Neural cell (in vitro differentiated cells): ENCODE data around the gene P2RX4. TPM values are rescaled to one million over a fixed set of nuclear protein-coding genes. Genes with fewer than 3 reads are reported as not detected.

ENCODE experiments used
- H2AFZ ChIP-seq: fragments of 200-600, 300-800 bp; sonication (generic), shearing (Covaris generic); 2 replicates; pipeline ENCODE4 v1.6.0; 2014; ENCODE audit warnings: low read depth, mild to moderate bottlenecking, antibody characterized with exemption, low read length, moderate library complexity
- H3F3A ChIP-seq: fragments of 200-600 bp; shearing (Covaris generic); 2 replicates; pipeline ENCODE4 v1.6.1; 2016; ENCODE audit warnings: mild to moderate bottlenecking, moderate library complexity, mixed read lengths, antibody characterized with exemption, low read length; ENCODE audit not compliant: insufficient read depth, poor library complexity, severe bottlenecking
- H3K27ac ChIP-seq: fragments of 200-600, 300-800 bp; sonication (generic), shearing (Covaris generic); 2 replicates; pipeline ENCODE4 v1.5.1; 2014; ENCODE audit warnings: mild to moderate bottlenecking, low read length, moderate library complexity
- H3K27me3 ChIP-seq: fragments of 300-800, 200-600 bp; sonication (generic), shearing (Covaris generic); 2 replicates; pipeline ENCODE4 v1.6.0; 2014; ENCODE audit warnings: mild to moderate bottlenecking, low read depth, low read length, moderate library complexity; ENCODE audit not compliant: insufficient read depth
- H3K36me3 ChIP-seq: fragments of 300-800, 200-600 bp; sonication (generic), shearing (Covaris generic); 2 replicates; pipeline ENCODE4 v1.5.1; 2014; ENCODE audit warnings: mild to moderate bottlenecking, antibody characterized with exemption, low read length, moderate library complexity; ENCODE audit not compliant: insufficient read depth
- H3K4me2 ChIP-seq: fragments of 300-800, 200-600 bp; sonication (generic), shearing (Covaris generic); 2 replicates; pipeline ENCODE4 v1.6.0; 2014; ENCODE audit warnings: mild to moderate bottlenecking, low read length
- H3K4me3 ChIP-seq: fragments of 300-800, 200-600 bp; sonication (generic), shearing (Covaris generic); 2 replicates; pipeline ENCODE4 v1.5.1; 2014; ENCODE audit warnings: mild to moderate bottlenecking, low read length, moderate library complexity
- H3K79me2 ChIP-seq: fragments of 200-600 bp; shearing (Covaris generic); replicated peaks from 2 replicates; pipeline ENCODE4 v1.6.0; 2014; ENCODE audit warnings: mild to moderate bottlenecking, low read length, moderate library complexity; ENCODE audit not compliant: insufficient read depth
- H3K9ac ChIP-seq: fragments of 300-800, 200-600 bp; sonication (generic), shearing (Covaris generic); 2 replicates; pipeline ENCODE4 v1.6.1; 2016; ENCODE audit warnings: mild to moderate bottlenecking, low read length, mixed read lengths
- H3K9me2 ChIP-seq: fragments of 200-600 bp; shearing (Covaris generic); 2 replicates; pipeline ENCODE4 v1.6.1; 2016; ENCODE audit warnings: mild to moderate bottlenecking, low read length, mixed read lengths; ENCODE audit not compliant: insufficient read depth
- H3K9me3 ChIP-seq: fragments of 200-600, 300-800 bp; sonication (generic), shearing (Covaris generic); 2 replicates; pipeline ENCODE4 v1.6.1; 2016; ENCODE audit warnings: mild to moderate bottlenecking, mixed run types, low read length, moderate library complexity, mixed read lengths
- H4K20me1 ChIP-seq: fragments of 200-600 bp; shearing (Covaris generic); 2 replicates; pipeline ENCODE4 v1.6.1; 2016; ENCODE audit warnings: mild to moderate bottlenecking, mixed run types; ENCODE audit not compliant: insufficient read depth
- CTCF ChIP-seq: fragments of 450-650 bp; IDR thresholded peaks from 2 replicates; pipeline ENCODE4 v1.5.1; 2014; ENCODE audit warnings: antibody characterized with exemption, mild to moderate bottlenecking, moderate library complexity; ENCODE audit not compliant: poor library complexity, severe bottlenecking
- EP300 ChIP-seq: fragments of 450-650 bp; conservative IDR thresholded peaks from 2 replicates; pipeline ENCODE4 v1.6.1; 2014; ENCODE audit warnings: antibody characterized with exemption, mild to moderate bottlenecking, moderate library complexity; ENCODE audit not compliant: poor library complexity, severe bottlenecking
- EZH2 ChIP-seq: fragments of 200-600, 300-800 bp; shearing (Covaris generic), sonication (generic); IDR thresholded peaks from 2 replicates; pipeline ENCODE4 v1.6.1; 2014; ENCODE audit warnings: antibody characterized with exemption, low read length, borderline replicate concordance, mild to moderate bottlenecking; ENCODE audit not compliant: insufficient read depth, poor library complexity, severe bottlenecking
- MXI1 ChIP-seq: fragments of 450-650 bp; conservative IDR thresholded peaks from 2 replicates; pipeline ENCODE4 v1.6.1; 2014; ENCODE audit warnings: antibody characterized with exemption, mild to moderate bottlenecking; ENCODE audit not compliant: poor library complexity, severe bottlenecking
- POLR2AphosphoS5 ChIP-seq: IDR thresholded peaks from 2 replicates; pipeline ENCODE4 v1.6.1; 2012
- RAD21 ChIP-seq: fragments of 450-650 bp; conservative IDR thresholded peaks from 2 replicates; pipeline ENCODE4 v1.6.1; 2014; ENCODE audit warnings: antibody characterized with exemption, mild to moderate bottlenecking, moderate library complexity
- REST ChIP-seq: IDR thresholded peaks from 2 replicates; pipeline ENCODE4 v1.6.1; 2012; ENCODE audit warnings: borderline replicate concordance
- SMC3 ChIP-seq: fragments of 450-650 bp; conservative IDR thresholded peaks from 2 replicates; pipeline ENCODE4 v1.6.1; 2014; ENCODE audit warnings: antibody characterized with exemption, mild to moderate bottlenecking, moderate library complexity; ENCODE audit not compliant: poor library complexity
- TAF1 ChIP-seq: IDR thresholded peaks from 2 replicates; pipeline ENCODE4 v1.6.1; 2012; ENCODE audit warnings: low read depth
- polyA plus RNA-seq: library from polyadenylated mRNA; depleted of rRNA; stranded (reverse); fragments of >200 nt; gene quantifications from 2 replicates; pipeline ENCODE4 v1.2.3, GENCODE V29; 2014

P2RX4 gene
- polyA plus RNA-seq, 1 donor from 2014 or later = 5.8 TPM

- TF ChIP-seq CTCF = no peak
- no peak for TF ChIP-seq REST
- TF ChIP-seq EP300 = no peak
- TF ChIP-seq RAD21 = no peak
- TF ChIP-seq MXI1 = no peak
- no peak for TF ChIP-seq SMC3
- no peaks in the 10 kb centered on the region for H3K36me3 ChIP-seq
- no peak overlapping the region for H3K9ac ChIP-seq
- H3K27me3 ChIP-seq = no peaks in the 10 kb centered on the region
- no peaks in the 10 kb centered on the region for H4K20me1 ChIP-seq
- H3K4me2 ChIP-seq = no peak overlapping the region
- H3K79me2 ChIP-seq = no peaks in the 10 kb centered on the region
- no peak overlapping the region for H2AFZ ChIP-seq
- H3F3A ChIP-seq = no peaks in the 10 kb centered on the region
- H3K9me3 ChIP-seq = no peaks in the 10 kb centered on the region
- no peak overlapping the region for H3K4me3 ChIP-seq
- no peak overlapping the region for H3K27ac ChIP-seq
- no peaks in the 10 kb centered on the region for H3K9me2 ChIP-seq
These were observed 34.4 kb upstream of the P2RX4 start for GRCh38 chr12:121175383-121176119.

- H3K27ac ChIP-seq = no peak overlapping the region
- no peaks in the 10 kb centered on the region for H3K9me2 ChIP-seq
- H3K36me3 ChIP-seq = no peaks in the 10 kb centered on the region
- H2AFZ ChIP-seq = no peak overlapping the region
- H3K9me3 ChIP-seq = no peaks in the 10 kb centered on the region
- no peak overlapping the region for H3K4me2 ChIP-seq
- no peaks in the 10 kb centered on the region for H3K79me2 ChIP-seq
- H3K9ac ChIP-seq = no peak overlapping the region
- TF ChIP-seq EP300 (no peak), CTCF (no peak), MXI1 (no peak), POLR2AphosphoS5 (no peak), RAD21 (no peak), EZH2 (no peak), SMC3 (no peak), REST (no peak), TAF1 (no peak)
- no peaks in the 10 kb centered on the region for H4K20me1 ChIP-seq
- H3F3A ChIP-seq = no peaks in the 10 kb centered on the region
- H3K4me3 ChIP-seq = no peak overlapping the region
- H3K27me3 ChIP-seq = no peaks in the 10 kb centered on the region
These were observed 33.0 kb upstream of the P2RX4 start for GRCh38 chr12:121176826-121177529.
